HG02759 (cell line): ENCODE data around the gene PARP3.
"Not testable (repeated sequence)": the region's sequence is repeated elsewhere in the genome, so short reads cannot be mapped to it uniquely, and the experiment has no call there.

ENCODE experiments used
- ATAC-seq: cut with Tn5 transposase; IDR thresholded peaks from one replicate; pipeline ENCODE4 v1.9.1; 2021; ENCODE audit warnings: mild to moderate bottlenecking, moderate library complexity; ENCODE audit not compliant: unreplicated experiment

PARP3 gene

GRCh38 chr3:51983578-51984268 is 41.6 kb downstream of the PARP3 start:
- no peak for ATAC-seq

GRCh38 chr3:51984269-51984647 is 42.1 kb downstream of the PARP3 start:
- no peak for ATAC-seq

GRCh38 chr3:51985063-51985462 is 42.9 kb downstream of the PARP3 start:
- no peak for ATAC-seq

GRCh38 chr3:51986010-51986947 is 44.1 kb downstream of the PARP3 start:
- no peak for ATAC-seq

- no peak for ATAC-seq
Measured at GRCh38 chr3:51987568-51987967, 45.4 kb downstream of the PARP3 start.

- no peak for ATAC-seq
Measured at GRCh38 chr3:51988286-51989146, 46.4 kb downstream of the PARP3 start.

GRCh38 chr3:51990501-51990971 is 48.4 kb downstream of the PARP3 start:
- ATAC-seq = not testable (repeated sequence)

- ATAC-seq = no peak
Measured at GRCh38 chr3:51992017-51992682, 50.0 kb downstream of the PARP3 start.

DNA sequence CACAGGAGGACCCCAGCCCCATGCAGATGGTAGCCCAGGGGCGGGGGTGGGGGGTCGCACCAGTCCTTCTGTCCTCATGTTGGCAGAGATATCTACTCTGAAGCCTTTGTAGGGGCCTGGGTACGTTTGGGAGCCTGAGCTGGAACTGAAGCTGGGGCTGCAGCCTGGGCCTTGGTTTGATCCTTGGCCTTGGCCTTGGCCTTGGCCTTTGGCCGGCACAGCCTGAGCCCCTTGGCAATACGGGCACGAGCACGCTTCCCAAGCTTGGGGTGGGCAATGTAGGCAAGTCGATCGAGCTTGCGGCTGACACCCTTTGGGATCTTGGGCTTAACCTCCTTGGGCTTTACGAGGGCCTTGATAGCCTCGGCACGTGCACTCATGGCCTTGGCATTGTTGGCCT is 51.5 kb downstream of the PARP3 start:
- ATAC-seq = not testable (repeated sequence)

- no peak for ATAC-seq
Measured at GRCh38 chr3:51994530-51994929, 52.4 kb downstream of the PARP3 start.

DNA sequence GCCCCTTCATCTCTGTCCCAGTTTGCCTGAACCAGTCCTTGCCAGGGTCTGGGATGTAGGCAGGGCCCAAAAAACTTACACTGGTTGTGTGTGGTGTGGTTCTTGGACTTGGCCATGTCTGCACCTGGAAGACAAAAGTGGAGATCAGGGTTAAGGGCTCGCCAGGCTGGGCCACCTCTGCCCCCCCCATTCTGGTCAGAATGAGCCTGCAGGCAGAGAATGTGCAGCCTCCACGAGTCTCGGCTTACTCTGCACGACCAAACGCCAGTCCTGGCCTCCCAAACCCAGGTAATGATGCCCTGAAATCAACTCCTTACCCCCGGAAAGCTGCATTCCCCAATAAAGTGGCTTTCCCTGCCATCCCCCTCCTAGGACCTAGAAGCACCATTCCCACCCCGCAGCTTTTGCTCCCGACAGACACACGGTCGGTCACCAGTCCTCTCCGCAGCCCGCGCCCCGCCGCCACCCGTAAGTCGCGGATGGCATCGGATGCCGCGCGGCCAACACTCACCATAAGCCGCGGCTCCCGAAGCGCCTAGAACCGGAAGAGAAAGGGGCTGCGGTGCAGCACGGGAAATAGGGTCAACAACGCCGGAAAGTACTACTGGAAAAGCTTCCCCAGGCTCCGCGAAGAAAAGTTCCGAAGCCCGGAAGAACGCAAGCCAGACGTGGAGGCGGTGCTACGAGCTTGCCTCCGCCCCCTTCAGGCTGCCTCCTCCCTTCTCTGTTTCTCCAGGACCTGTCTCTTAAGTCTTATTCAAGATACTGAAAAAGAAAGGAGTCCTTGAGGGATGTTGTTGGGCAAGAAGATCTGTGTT is 53.4 kb downstream of the PARP3 start, which contains the start of gene RPL29:
Gene RPL29, minus strand, starts transcription at position 550 of the 818 bp plus-strand sequence. Its CDS starts 434 bp downstream, at position 116.
- ATAC-seq = peak; percentile 86

- no peak for ATAC-seq
Measured at GRCh38 chr3:51997172-51997571, 55.0 kb downstream of the PARP3 start.

GRCh38 chr3:51997935-51998596 is 55.9 kb downstream of the PARP3 start:
- ATAC-seq = no peak
